HepG2 (cell line): ENCODE measurements around the gene PALM2AKAP2. TPM values are rescaled to one million over a fixed set of nuclear protein-coding genes. Genes with fewer than 3 reads are reported as not detected.

Source experiments
- ATAC-seq: fragments of 200-7000 bp; cut with Tn5 transposase; 3 replicates; pipeline ENCODE4 v1.9.1; 2020; ENCODE audit warnings: mild to moderate bottlenecking, moderate library complexity
- BruUV-seq: library from RNA; stranded (reverse); fragments of 400-500 nt; replicated peaks from 2 replicates; lab custom pipeline; 2021; lab: Mats Ljungman, UMichigan
- CTCF ChIA-PET: fragments of 300-600 bp; formaldehyde crosslinking; extraction: SDS; loops from one replicate; lab custom pipeline; 2021; ENCODE audit warnings: low total read pairs, inconsistent platforms, low intra/inter-chr PET ratio; lab: Yijun Ruan, JAX
- POLR2A ChIA-PET: fragments of 350-600 bp; sonication (Branson Sonifier 250); formaldehyde crosslinking; loops from one replicate; lab custom pipeline; 2020; ENCODE audit warnings: antibody characterized with exemption, inconsistent platforms; lab: Yijun Ruan, JAX
- DNase-seq: peaks from one replicate; pipeline ENCODE4 v3.0.0-alpha.2; 2015; ENCODE audit warnings: low spot score
- FAIRE-seq: peaks from 3 replicates; lab custom pipeline; 2011; peaks lifted over from hg19 to GRCh38; lab: Jason Lieb, UNC
- H2AFZ ChIP-seq: one replicate; pipeline ENCODE4 v1.6.1; 2011; ENCODE audit warnings: low read length, inconsistent platforms
- H3K27ac ChIP-seq: fragments of 300-600 bp; 3 replicates; pipeline ENCODE4 v1.8.0; 2011; ENCODE audit warnings: mixed run types, mild to moderate bottlenecking, mixed read lengths, low read length, inconsistent platforms; ENCODE audit not compliant: insufficient read depth; ENCODE audit errors: extremely low read length
- H3K27me3 ChIP-seq, 2 experiments: fragments of 200-600 bp in 1 of 2; 2 replicates in 1 of 2; 3 replicates in 1 of 2; pipeline versions ENCODE4 v1.6.0 to v1.8.0; 2011; ENCODE audit warnings: low read length in 2 of 2, mild to moderate bottlenecking in 2 of 2, moderate library complexity in 2 of 2, inconsistent platforms in 1 of 2; ENCODE audit not compliant: insufficient read depth in 2 of 2, control insufficient read depth in 1 of 2
- H3K36me3 ChIP-seq, 2 experiments: fragments of 200-600 bp in 1 of 2; replicated peaks in 1 of 2; 2 replicates in 1 of 2; 3 replicates in 1 of 2; pipeline versions ENCODE4 v1.5.1 to v1.8.0; 2011; ENCODE audit warnings: low read length in 2 of 2, inconsistent platforms in 1 of 2; ENCODE audit not compliant: insufficient read depth in 2 of 2, control insufficient read depth in 1 of 2
- H3K4me1 ChIP-seq: 2 replicates; pipeline ENCODE4 v1.5.1; 2012; ENCODE audit warnings: low read length, inconsistent platforms; ENCODE audit not compliant: insufficient read depth
- H3K4me2 ChIP-seq: 2 replicates; pipeline ENCODE4 v1.6.0; 2011; ENCODE audit warnings: low read depth, low read length, inconsistent platforms
- H3K4me3 ChIP-seq, 3 experiments: fragments of 200-600 bp in 1 of 3; sonication (generic), shearing (Covaris generic) in 1 of 3; replicated peaks in 1 of 3; 2 replicates each; pipeline ENCODE4 v1.5.1; 2011 to 2016; ENCODE audit warnings: low read length in 3 of 3, inconsistent platforms in 2 of 3, low read depth in 2 of 3, mild to moderate bottlenecking in 2 of 3, control low read depth in 1 of 3, mixed read lengths in 1 of 3; ENCODE audit not compliant: insufficient read depth in 1 of 3
- H3K79me2 ChIP-seq: one replicate; pipeline ENCODE4 v1.6.1; 2011; ENCODE audit warnings: low read length, inconsistent platforms; ENCODE audit not compliant: insufficient read depth
- H3K9ac ChIP-seq: 2 replicates; pipeline ENCODE4 v1.6.0; 2011; ENCODE audit warnings: mild to moderate bottlenecking, low read depth, low read length, inconsistent platforms; ENCODE audit not compliant: insufficient read depth
- H3K9me3 ChIP-seq: 2 replicates; pipeline ENCODE4 v1.5.1; 2012; ENCODE audit warnings: mild to moderate bottlenecking, low read length
- H4K20me1 ChIP-seq: 2 replicates; pipeline ENCODE4 v1.6.0; 2011; ENCODE audit warnings: inconsistent platforms, mild to moderate bottlenecking, low read length, moderate library complexity; ENCODE audit not compliant: insufficient read depth
- CENPX ChIP-seq: sonication (generic); formaldehyde crosslinking; IDR thresholded peaks from 2 replicates; pipeline ENCODE4 v1.9.0; 2021; ENCODE audit warnings: mild to moderate bottlenecking, missing genetic modification reagents, moderate library complexity
- FOXC1 ChIP-seq: sonication (generic); formaldehyde crosslinking; IDR thresholded peaks from 2 replicates; pipeline ENCODE4 v1.8.0; 2022; ENCODE audit warnings: mild to moderate bottlenecking, missing genetic modification reagents, borderline replicate concordance
- HDAC2 ChIP-seq: sonication (generic); formaldehyde crosslinking; IDR thresholded peaks from 2 replicates; pipeline ENCODE4 v1.4.0; 2020; ENCODE audit warnings: missing genetic modification reagents
- HOXA9 ChIP-seq: sonication (generic); formaldehyde crosslinking; IDR thresholded peaks from 2 replicates; pipeline ENCODE4 v1.8.1; 2022; ENCODE audit warnings: missing genetic modification reagents, mild to moderate bottlenecking, moderate library complexity, borderline replicate concordance
- JUN ChIP-seq: sonication (generic); formaldehyde crosslinking; IDR thresholded peaks from 2 replicates; pipeline ENCODE4 v1.4.0; 2020; ENCODE audit warnings: mild to moderate bottlenecking, missing genetic modification reagents
- KDM5B ChIP-seq: sonication (generic); formaldehyde crosslinking; IDR thresholded peaks from 2 replicates; pipeline ENCODE4 v1.4.0; 2020; ENCODE audit warnings: missing genetic modification reagents, mild to moderate bottlenecking, borderline replicate concordance
- NFATC3 ChIP-seq: sonication (generic); formaldehyde crosslinking; IDR thresholded peaks from 2 replicates; pipeline ENCODE4 v1.5.1; 2020; ENCODE audit warnings: mild to moderate bottlenecking, missing genetic modification reagents
- PHF20 ChIP-seq: sonication (generic); formaldehyde crosslinking; IDR thresholded peaks from 2 replicates; pipeline ENCODE4 v1.5.0; 2020; ENCODE audit warnings: mild to moderate bottlenecking, missing genetic modification reagents
- POLR2AphosphoS5 ChIP-seq: IDR thresholded peaks from 2 replicates; pipeline ENCODE4 v1.6.1; 2012; ENCODE audit warnings: low read depth, low read length
- REXO4 ChIP-seq: sonication (generic); formaldehyde crosslinking; IDR thresholded peaks from 2 replicates; pipeline ENCODE4 v1.8.0; 2022; ENCODE audit warnings: missing genetic modification reagents, mild to moderate bottlenecking, borderline replicate concordance
- SIN3A ChIP-seq: IDR thresholded peaks from 2 replicates; pipeline ENCODE4 v1.6.1; 2011; ENCODE audit warnings: low read depth, mild to moderate bottlenecking, control low read depth, low read length, borderline replicate concordance
- SMARCE1 ChIP-seq: fragments of 450-650 bp; IDR thresholded peaks from 2 replicates; pipeline ENCODE4 v1.6.1; 2017; ENCODE audit warnings: borderline replicate concordance
- TGIF2 ChIP-seq: IDR thresholded peaks from 2 replicates; pipeline ENCODE4 v1.6.1; 2016; ENCODE audit warnings: control low read depth, missing compliant biosample characterization
- TOE1 ChIP-seq: sonication (generic); formaldehyde crosslinking; IDR thresholded peaks from 2 replicates; pipeline ENCODE4 v1.4.0; 2020; ENCODE audit warnings: mild to moderate bottlenecking, missing genetic modification reagents
- WIZ ChIP-seq: sonication (generic); formaldehyde crosslinking; IDR thresholded peaks from 2 replicates; pipeline ENCODE4 v1.5.1; 2020; ENCODE audit warnings: mild to moderate bottlenecking, missing genetic modification reagents
- YEATS4 ChIP-seq: sonication (generic); formaldehyde crosslinking; IDR thresholded peaks from 2 replicates; pipeline ENCODE4 v1.4.0; 2020; ENCODE audit warnings: missing genetic modification reagents, borderline replicate concordance
- ZBTB20 ChIP-seq: sonication (generic); formaldehyde crosslinking; IDR thresholded peaks from 2 replicates; pipeline ENCODE4 v1.8.1; 2023; ENCODE audit warnings: missing genetic modification reagents, low read depth, mild to moderate bottlenecking, borderline replicate concordance
- ZIK1 ChIP-seq: sonication (generic); formaldehyde crosslinking; IDR thresholded peaks from 2 replicates; pipeline ENCODE4 v1.5.0; 2020; ENCODE audit warnings: mild to moderate bottlenecking, low read depth, missing genetic modification reagents, borderline replicate concordance
- ZNF496 ChIP-seq: sonication (generic); formaldehyde crosslinking; IDR thresholded peaks from 2 replicates; pipeline ENCODE4 v1.8.1; 2023; ENCODE audit warnings: mild to moderate bottlenecking, moderate library complexity, missing genetic modification reagents; ENCODE audit not compliant: insufficient replicate concordance
- ZNF552 ChIP-seq: sonication (generic); formaldehyde crosslinking; IDR thresholded peaks from 2 replicates; pipeline ENCODE4 v1.9.0; 2022; ENCODE audit warnings: missing genetic modification reagents, mild to moderate bottlenecking, borderline replicate concordance
- ZNF780A ChIP-seq: sonication (generic); formaldehyde crosslinking; IDR thresholded peaks from 2 replicates; pipeline ENCODE4 v1.8.0; 2022; ENCODE audit warnings: mild to moderate bottlenecking, missing genetic modification reagents, moderate library complexity
- ZNF788 ChIP-seq: sonication (generic); formaldehyde crosslinking; IDR thresholded peaks from 2 replicates; pipeline ENCODE4 v1.5.0; 2020; ENCODE audit warnings: mild to moderate bottlenecking, missing genetic modification reagents, borderline replicate concordance
- WGBS: methylation state at CpG from one replicate; pipeline ENCODE4 v1.1.6; 2017; ENCODE audit warnings: low lambda C conversion rate; 5-methylcytosine and 5-hydroxymethylcytosine counted together
- in situ Hi-C: cut with HindIII; loops from 2 replicates; pipeline ENCODE4 v1.10.0; 2017; ENCODE audit warnings: low pct_unique_long_range_greater_than_20kb; ENCODE audit not compliant: extremely low pct_ligation_motif_present
- intact Hi-C: fragments of 100-400 bp; cut with micrococcal nuclease; formaldehyde crosslinking; loops from one replicate; pipeline ENCODE4 v1.10.0; 2022; ENCODE audit not compliant: unreplicated experiment
- polyA plus RNA-seq, 8 experiments: library from polyadenylated mRNA; depleted of rRNA in 3 of 8; stranded (reverse) in 7 of 8; unstranded in 1 of 8; fragments of >200 nt; fragmentation: Illumina TruSeq in 4 of 8; extraction: Trizol in 4 of 8; gene quantifications; 2 replicates each; pipeline versions ENCODE4 v1.2.1 to v1.2.3, GENCODE V29; 2011 to 2016; ENCODE audit warnings: low read depth in 4 of 8, missing spikeins in 1 of 8, mixed read lengths in 1 of 8; ENCODE audit not compliant: insufficient read depth in 1 of 8
- total RNA-seq, 5 experiments: library from RNA; depleted of rRNA; stranded (reverse); fragments of >200 nt; fragmentation: Illumina TruSeq; extraction: Trizol; gene quantifications; 2 replicates each; pipeline ENCODE4 v1.2.3, GENCODE V29; 2016; ENCODE audit warnings: low read depth in 1 of 5
- TF ChIP-seq, protein P1 (sequence below): sonication (generic); formaldehyde crosslinking; conservative IDR thresholded peaks from 2 replicates; pipeline ENCODE4 v1.5.0; 2020; ENCODE audit warnings: missing genetic modification reagents
- TF ChIP-seq, protein P2 (sequence below): sonication (generic); formaldehyde crosslinking; IDR thresholded peaks from 2 replicates; pipeline ENCODE4 v1.8.1; 2023; ENCODE audit warnings: mild to moderate bottlenecking, missing genetic modification reagents

Gene PALM2AKAP2
- total and polyA plus RNA-seq, 2 of the 13 experiments (the other 11 are each of a cell fraction or from before 2014, with no cell fraction given) = 0.25 to 1.8 TPM

DNA sequence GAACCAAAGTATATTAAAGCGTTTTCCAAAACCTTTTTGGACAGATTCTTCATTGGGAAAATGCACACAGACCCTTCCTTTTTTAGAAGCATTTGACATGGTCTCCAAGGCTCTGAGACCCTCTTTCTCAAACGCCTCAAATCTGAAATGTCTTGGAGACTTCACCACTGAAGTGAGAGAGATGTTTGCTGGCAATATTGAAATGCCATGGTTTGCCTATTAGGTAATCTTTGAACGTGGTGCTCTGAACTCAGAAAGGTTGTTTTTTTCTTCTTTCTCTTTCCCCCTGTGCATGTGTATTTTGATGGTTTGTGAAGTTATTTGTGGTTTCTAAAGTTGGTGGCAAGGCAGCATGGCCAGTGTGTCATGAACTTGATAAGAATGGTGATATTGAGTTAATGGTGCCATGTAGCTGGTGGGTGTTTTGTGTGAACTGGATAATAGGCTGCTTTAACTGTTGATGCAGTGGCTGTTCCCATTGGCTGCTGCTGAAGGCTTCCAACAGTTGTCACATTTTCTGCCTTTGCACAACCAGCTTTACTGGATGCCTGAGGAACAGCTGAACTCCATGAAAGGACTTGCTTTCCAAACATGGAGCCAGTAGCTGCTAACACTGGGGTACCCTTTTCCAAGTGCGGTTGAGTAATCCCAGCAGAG is 1.7 kb downstream of the PALM2AKAP2 start (continued):
- no peak for TF ChIP-seq KDM5B
- TF ChIP-seq POLR2AphosphoS5 = no peak
- TF ChIP-seq HOXA9 (CRISPR knock-in tag) = no peak
- TF ChIP-seq REXO4 (CRISPR knock-in tag) = no peak
- TF ChIP-seq ZIK1 = no peak
- TF ChIP-seq CENPX (CRISPR knock-in tag) = no peak
- no peak for TF ChIP-seq SIN3A
- no peak for TF ChIP-seq YEATS4 (CRISPR knock-in tag)
- TF ChIP-seq ZNF552 (CRISPR knock-in tag) = no peak
- TF ChIP-seq, protein P1, sequence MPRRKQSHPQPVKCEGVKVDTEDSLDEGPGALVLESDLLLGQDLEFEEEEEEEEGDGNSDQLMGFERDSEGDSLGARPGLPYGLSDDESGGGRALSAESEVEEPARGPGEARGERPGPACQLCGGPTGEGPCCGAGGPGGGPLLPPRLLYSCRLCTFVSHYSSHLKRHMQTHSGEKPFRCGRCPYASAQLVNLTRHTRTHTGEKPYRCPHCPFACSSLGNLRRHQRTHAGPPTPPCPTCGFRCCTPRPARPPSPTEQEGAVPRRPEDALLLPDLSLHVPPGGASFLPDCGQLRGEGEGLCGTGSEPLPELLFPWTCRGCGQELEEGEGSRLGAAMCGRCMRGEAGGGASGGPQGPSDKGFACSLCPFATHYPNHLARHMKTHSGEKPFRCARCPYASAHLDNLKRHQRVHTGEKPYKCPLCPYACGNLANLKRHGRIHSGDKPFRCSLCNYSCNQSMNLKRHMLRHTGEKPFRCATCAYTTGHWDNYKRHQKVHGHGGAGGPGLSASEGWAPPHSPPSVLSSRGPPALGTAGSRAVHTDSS = no peak
- TF ChIP-seq TGIF2 = no peak
- TF ChIP-seq FOXC1 (CRISPR knock-in tag) = no peak

DNA sequence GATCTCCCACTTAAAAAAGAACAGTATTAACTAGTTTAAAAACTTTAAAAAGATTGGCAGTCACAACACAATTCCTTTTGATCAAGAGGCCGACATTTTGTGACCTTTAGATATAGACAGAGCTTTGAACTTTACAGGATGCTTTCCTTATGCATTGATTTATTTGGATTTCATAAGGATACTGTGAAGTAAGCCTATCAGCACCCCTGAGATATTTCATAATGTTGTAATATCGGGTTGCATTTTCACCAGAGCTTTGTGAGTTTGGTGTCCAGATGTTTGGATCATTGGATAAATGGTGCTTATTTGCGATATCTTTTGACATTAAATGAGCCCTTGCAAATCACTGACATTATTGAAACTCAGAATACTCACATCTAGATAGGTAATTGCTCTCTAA is 7.7 kb downstream of the PALM2AKAP2 start:
- no peak for DNase-seq
- H3K27me3 ChIP-seq = no peaks in the 10 kb centered on the region
- no peak overlapping the region for H3K4me2 ChIP-seq
- H3K4me1 ChIP-seq = no peaks in the 10 kb centered on the region; the same call in 1 of the 2 replicates
- no peaks in the 10 kb centered on the region for H3K9me3 ChIP-seq
- no peak overlapping the region for H3K27ac ChIP-seq
- WGBS = 20% methylated on average over 3 of the region's 3 CpGs
- no peak for ATAC-seq
- no peak overlapping the region for H3K9ac ChIP-seq
- in situ Hi-C loops = no loop called here
- POLR2A ChIA-PET = no interaction called here
- intact Hi-C loops = no loop called here
- CTCF ChIA-PET = no interaction called here
- no peaks in the 10 kb centered on the region for H3K36me3 ChIP-seq
- H4K20me1 ChIP-seq = no peaks in the 10 kb centered on the region
- TF ChIP-seq, protein P2, sequence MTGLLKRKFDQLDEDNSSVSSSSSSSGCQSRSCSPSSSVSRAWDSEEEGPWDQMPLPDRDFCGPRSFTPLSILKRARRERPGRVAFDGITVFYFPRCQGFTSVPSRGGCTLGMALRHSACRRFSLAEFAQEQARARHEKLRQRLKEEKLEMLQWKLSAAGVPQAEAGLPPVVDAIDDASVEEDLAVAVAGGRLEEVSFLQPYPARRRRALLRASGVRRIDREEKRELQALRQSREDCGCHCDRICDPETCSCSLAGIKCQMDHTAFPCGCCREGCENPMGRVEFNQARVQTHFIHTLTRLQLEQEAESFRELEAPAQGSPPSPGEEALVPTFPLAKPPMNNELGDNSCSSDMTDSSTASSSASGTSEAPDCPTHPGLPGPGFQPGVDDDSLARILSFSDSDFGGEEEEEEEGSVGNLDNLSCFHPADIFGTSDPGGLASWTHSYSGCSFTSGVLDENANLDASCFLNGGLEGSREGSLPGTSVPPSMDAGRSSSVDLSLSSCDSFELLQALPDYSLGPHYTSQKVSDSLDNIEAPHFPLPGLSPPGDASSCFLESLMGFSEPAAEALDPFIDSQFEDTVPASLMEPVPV (CRISPR knock-in tag) = no peak
- TF ChIP-seq ZNF496 (CRISPR knock-in tag) = no peak
- TF ChIP-seq NFATC3 = no peak
- TF ChIP-seq SMARCE1 = no peak
- no peak for TF ChIP-seq ZNF780A (CRISPR knock-in tag)
- no peak for TF ChIP-seq JUN
- no peak for TF ChIP-seq WIZ (CRISPR knock-in tag)
- no peak for TF ChIP-seq TOE1
- no peak for TF ChIP-seq ZNF788 (CRISPR knock-in tag)
- TF ChIP-seq HDAC2 = no peak
- TF ChIP-seq ZBTB20 (CRISPR knock-in tag) = no peak
- no peak for TF ChIP-seq PHF20 (CRISPR knock-in tag)
- no peaks in the 10 kb centered on the region for H3K79me2 ChIP-seq
- H3K4me3 ChIP-seq = no peak overlapping the region
- FAIRE-seq = no peak
- no peak overlapping the region for H2AFZ ChIP-seq
- BruUV-seq = no TSS peak
